Gastrocnemius medialis (tissue), 4 donors: ENCODE results near the gene ADAMTSL3. TPM values are rescaled to one million over a fixed set of nuclear protein-coding genes. Genes with fewer than 3 reads are reported as not detected.

Source experiments
- ATAC-seq, 2 donors: fragments of 150-250 bp; one replicate each; pipeline ENCODE4 v1.9.1; 2016
- DNase-seq, 2 donors: peaks; one replicate each; pipeline ENCODE4 v3.0.0-alpha.2; 2019
- H3K27ac ChIP-seq, 4 donors: fragments of 200-600 bp; sonication (generic); 1 replicate in 1 of 4; 2 replicates in 3 of 4; pipeline ENCODE4 v1.5.1; 2016 to 2018; ENCODE audit warnings: mild to moderate bottlenecking in 2 of 4, moderate library complexity in 1 of 4
- H3K27me3 ChIP-seq, 3 donors: fragments of 200-600 bp; sonication (generic) in 2 of 3; 1 replicate in 1 of 3; 2 replicates in 2 of 3; pipeline versions ENCODE4 v1.5.1 to v1.6.0; 2016 to 2019; ENCODE audit warnings: mild to moderate bottlenecking in 1 of 3, moderate library complexity in 1 of 3
- H3K36me3 ChIP-seq, 2 donors: fragments of 200-600 bp; sonication (generic) in 1 of 2; one replicate each; pipeline ENCODE4 v1.5.1; 2017 to 2018
- H3K4me1 ChIP-seq, 2 donors: fragments of 200-600 bp; sonication (generic) in 1 of 2; one replicate each; pipeline ENCODE4 v1.5.1; 2016 to 2017; ENCODE audit warnings: mild to moderate bottlenecking in 2 of 2
- H3K4me3 ChIP-seq, 4 donors: fragments of 200-600 bp; sonication (generic) in 3 of 4; 1 replicate in 1 of 4; 2 replicates in 3 of 4; pipeline ENCODE4 v1.5.1; 2016 to 2019; ENCODE audit warnings: mild to moderate bottlenecking in 2 of 4
- H3K9me3 ChIP-seq, 3 donors: fragments of 200-600 bp; sonication (generic) in 2 of 3; 1 replicate in 1 of 3; 2 replicates in 2 of 3; pipeline ENCODE4 v1.5.1; 2016 to 2019
- POLR2A ChIP-seq, 2 donors: fragments of 450-650 bp; IDR thresholded peaks; one replicate each; pipeline ENCODE4 v1.6.1; 2017; ENCODE audit warnings: antibody characterized with exemption in 2 of 2, mild to moderate bottlenecking in 2 of 2, moderate library complexity in 2 of 2
- in situ Hi-C, 4 donors: fragments of 200-750 bp; cut with MboI; loops; one replicate each; pipeline versions ENCODE4 v1.15.0 to v1.8.0; 2017; ENCODE audit warnings: low sequenced_read_pairs in 4 of 4
- intact Hi-C: fragments of 100-400 bp; cut with DNase I; formaldehyde crosslinking; loops from one replicate; pipeline ENCODE4 v1.15.1; 2023; ENCODE audit warnings: low total_unique reads
- total RNA-seq, 4 donors: library from RNA; depleted of rRNA; stranded (reverse); fragments of >200 nt; gene quantifications; one replicate each; pipeline versions ENCODE4 v1.1.0 to v1.2.3, GENCODE V29; 2016
- TF ChIP-seq, protein P1 (sequence below), 5 experiments: fragments of 450-650 bp in 3 of 5; fragments of 200-600 bp in 2 of 5; sonication (generic) in 2 of 5; IDR thresholded peaks in 4 of 5; conservative IDR thresholded peaks in 1 of 5; 1 replicate in 4 of 5; 2 replicates in 1 of 5; pipeline ENCODE4 v1.5.1; 2016 to 2019; ENCODE audit warnings: antibody characterized with exemption in 5 of 5, mild to moderate bottlenecking in 3 of 5, moderate library complexity in 3 of 5

Gene ADAMTSL3
- total RNA-seq, 4 donors from 2014 or later, result 0.66 to 2.9 (median 0.76) TPM

DNA sequence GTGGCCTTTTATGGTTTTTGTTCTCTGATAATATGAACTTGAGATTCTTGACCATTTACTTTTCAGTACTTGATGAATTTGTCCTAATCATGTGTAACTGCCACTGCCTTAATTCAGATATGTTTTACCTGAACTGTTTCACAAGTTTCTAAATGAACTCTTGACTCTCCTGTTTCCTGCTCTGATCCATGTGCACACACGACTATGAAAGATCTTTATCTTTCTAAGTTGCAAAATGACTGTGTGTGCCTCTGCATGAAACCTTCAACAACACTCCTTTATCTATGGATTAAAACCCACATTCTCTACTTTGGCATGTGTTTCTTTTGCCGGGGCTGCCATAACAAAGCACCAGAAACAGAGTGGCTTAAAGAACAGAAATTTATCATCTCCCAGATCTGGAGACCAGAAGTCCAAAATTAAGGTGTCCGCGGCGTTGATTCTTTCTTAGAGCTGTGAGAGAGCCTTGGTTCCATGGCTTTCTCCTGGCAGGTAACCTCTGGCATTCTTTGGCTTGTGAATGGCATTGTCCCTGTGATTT lies 275.0 kb downstream of the ADAMTSL3 start:
- H3K27ac ChIP-seq, result no peak overlapping the region
- ATAC-seq, result no peak
- in situ Hi-C loops (no loop called here), intact Hi-C loops (no loop called here)
- TF ChIP-seq POLR2A (IDR thresholded peaks at IDR 0.05), result no peak
- TF ChIP-seq, protein P1, sequence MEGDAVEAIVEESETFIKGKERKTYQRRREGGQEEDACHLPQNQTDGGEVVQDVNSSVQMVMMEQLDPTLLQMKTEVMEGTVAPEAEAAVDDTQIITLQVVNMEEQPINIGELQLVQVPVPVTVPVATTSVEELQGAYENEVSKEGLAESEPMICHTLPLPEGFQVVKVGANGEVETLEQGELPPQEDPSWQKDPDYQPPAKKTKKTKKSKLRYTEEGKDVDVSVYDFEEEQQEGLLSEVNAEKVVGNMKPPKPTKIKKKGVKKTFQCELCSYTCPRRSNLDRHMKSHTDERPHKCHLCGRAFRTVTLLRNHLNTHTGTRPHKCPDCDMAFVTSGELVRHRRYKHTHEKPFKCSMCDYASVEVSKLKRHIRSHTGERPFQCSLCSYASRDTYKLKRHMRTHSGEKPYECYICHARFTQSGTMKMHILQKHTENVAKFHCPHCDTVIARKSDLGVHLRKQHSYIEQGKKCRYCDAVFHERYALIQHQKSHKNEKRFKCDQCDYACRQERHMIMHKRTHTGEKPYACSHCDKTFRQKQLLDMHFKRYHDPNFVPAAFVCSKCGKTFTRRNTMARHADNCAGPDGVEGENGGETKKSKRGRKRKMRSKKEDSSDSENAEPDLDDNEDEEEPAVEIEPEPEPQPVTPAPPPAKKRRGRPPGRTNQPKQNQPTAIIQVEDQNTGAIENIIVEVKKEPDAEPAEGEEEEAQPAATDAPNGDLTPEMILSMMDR (IDR thresholded peaks at IDR 0.05 in 4 of 5, conservative IDR thresholded peaks at IDR 0.05 in 1 of 5), result no peak
- H3K4me1 ChIP-seq, result peaks cover 3 to 9% of the 10 kb centered on the region in 2 donors
- H3K4me3 ChIP-seq, result no peak overlapping the region
- H3K27me3 ChIP-seq, result no peaks in the 10 kb centered on the region
- no peaks in the 10 kb centered on the region for H3K9me3 ChIP-seq
- DNase-seq, result no peak
- H3K36me3 ChIP-seq, result no peaks in the 10 kb centered on the region

GRCh38 chr15:83929619-83930018 lies 275.7 kb downstream of the ADAMTSL3 start:
- Histone ChIP-seq H3K27ac (no peak overlapping the region), H3K4me3 (no peak overlapping the region), H3K4me1 (peaks cover 3 to 9% of the 10 kb centered on the region in 2 donors), H3K27me3 (no peaks in the 10 kb centered on the region), H3K36me3 (no peaks in the 10 kb centered on the region), H3K9me3 (no peaks in the 10 kb centered on the region)
- intact Hi-C loops (no loop called here), in situ Hi-C loops (no loop called here)
- DNase-seq (no peak), ATAC-seq (no peak)
- TF ChIP-seq POLR2A (IDR thresholded peaks at IDR 0.05), result no peak
- TF ChIP-seq, protein P1 (IDR thresholded peaks at IDR 0.05 in 4 of 5, conservative IDR thresholded peaks at IDR 0.05 in 1 of 5), result no peak

- H3K9me3 ChIP-seq, result no peaks in the 10 kb centered on the region
- no peak for ATAC-seq
- in situ Hi-C loops (no loop called here), intact Hi-C loops (no loop called here)
- DNase-seq, result no peak
- TF ChIP-seq POLR2A (IDR thresholded peaks at IDR 0.05), result no peak
- TF ChIP-seq, protein P1 (IDR thresholded peaks at IDR 0.05 in 4 of 5, conservative IDR thresholded peaks at IDR 0.05 in 1 of 5), result no peak
- no peaks in the 10 kb centered on the region for H3K27me3 ChIP-seq
- no peaks in the 10 kb centered on the region for H3K36me3 ChIP-seq
- H3K27ac ChIP-seq, result no peak overlapping the region
- H3K4me3 ChIP-seq, result no peak overlapping the region
- peaks cover 3 to 9% of the 10 kb centered on the region in 2 donors for H3K4me1 ChIP-seq
Measured at GRCh38 chr15:83930392-83931212, 276.7 kb downstream of the ADAMTSL3 start.

DNA sequence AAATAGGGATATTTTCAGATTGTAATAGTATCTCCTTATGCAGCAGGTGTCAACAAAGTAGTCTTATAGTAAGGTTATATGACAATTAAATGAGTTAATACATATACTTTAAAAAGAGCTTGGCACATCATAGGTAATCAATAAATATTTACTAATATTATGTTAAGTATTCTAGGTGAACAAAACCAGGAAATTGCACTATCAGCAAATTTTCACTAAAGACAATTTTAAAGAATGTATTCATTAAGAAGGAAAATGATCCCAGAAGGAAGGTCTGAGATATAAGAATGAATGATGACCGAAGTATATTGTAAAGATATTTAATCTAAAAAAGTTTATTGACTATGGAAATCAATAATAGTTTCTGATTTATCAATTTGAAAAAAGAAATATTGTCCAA lies 281.9 kb downstream of the ADAMTSL3 start:
- no peak for TF ChIP-seq POLR2A (IDR thresholded peaks at IDR 0.05)
- TF ChIP-seq, protein P1 (IDR thresholded peaks at IDR 0.05 in 4 of 5, conservative IDR thresholded peaks at IDR 0.05 in 1 of 5), result no peak
- no peaks in the 10 kb centered on the region for H3K9me3 ChIP-seq
- ATAC-seq, result no peak
- peaks cover 3 to 5% of the 10 kb centered on the region in 2 donors for H3K4me1 ChIP-seq
- in situ Hi-C loops, result no loop called here
- H3K27ac ChIP-seq, result no peak overlapping the region
- no peaks in the 10 kb centered on the region for H3K36me3 ChIP-seq
- no peak for DNase-seq
- no peaks in the 10 kb centered on the region for H3K27me3 ChIP-seq
- intact Hi-C loops, result no loop called here
- no peak overlapping the region for H3K4me3 ChIP-seq
